Measurements from ENCODE around the gene CPSF4.
A peak's percentile ranks its signal among the peaks of the same experiment; 100 is the strongest.

The CPSF4 gene

GRCh38 chr7:99438573-99439480 lies at the start of gene CPSF4, which contains the start of gene PTCD1:
CPSF4 (plus strand) TSS chr7:99438943; CDS start chr7:99439083, 140 bp downstream.
PTCD1 (minus strand) TSS chr7:99438798; CDS start chr7:99435242, 3,556 bp downstream.
- DNase-seq (ENCODE audit: low spot score) = peak; percentile 99
- TF ChIP-seq CTCF (IDR thresholded peaks at IDR 0.05; ENCODE audit: extremely low read depth, insufficient read depth, missing control alignments) = no peak
- in situ Hi-C loops (cut with MboI; ENCODE audit: low pct_unique_long_range_greater_than_20kb, low sequenced_read_pairs, unreplicated experiment) = no loop called here

GRCh38 chr7:99389772-99390171 lies 49.0 kb upstream of the CPSF4 start:
- TF ChIP-seq CTCF (IDR thresholded peaks at IDR 0.05; ENCODE audit: extremely low read depth, insufficient read depth, missing control alignments) = no peak
- no peak for DNase-seq (ENCODE audit: low spot score)
- in situ Hi-C loops (cut with MboI; ENCODE audit: low pct_unique_long_range_greater_than_20kb, low sequenced_read_pairs, unreplicated experiment) = no loop called here

GRCh38 chr7:99390941-99391602 lies 47.7 kb upstream of the CPSF4 start:
- TF ChIP-seq CTCF (IDR thresholded peaks at IDR 0.05; ENCODE audit: extremely low read depth, insufficient read depth, missing control alignments) = no peak
- in situ Hi-C loops (cut with MboI; ENCODE audit: low pct_unique_long_range_greater_than_20kb, low sequenced_read_pairs, unreplicated experiment) = no loop called here
- no peak for DNase-seq (ENCODE audit: low spot score)

GRCh38 chr7:99392046-99392445 lies 46.7 kb upstream of the CPSF4 start:
- no peak for TF ChIP-seq CTCF (IDR thresholded peaks at IDR 0.05; ENCODE audit: extremely low read depth, insufficient read depth, missing control alignments)
- in situ Hi-C loops (cut with MboI; ENCODE audit: low pct_unique_long_range_greater_than_20kb, low sequenced_read_pairs, unreplicated experiment) = no loop called here
- no peak for DNase-seq (ENCODE audit: low spot score)

- peak; percentile 72 for DNase-seq (ENCODE audit: low spot score)
- peak; percentile 4 for TF ChIP-seq CTCF (IDR thresholded peaks at IDR 0.05; ENCODE audit: extremely low read depth, insufficient read depth, missing control alignments)
- in situ Hi-C loops (cut with MboI; ENCODE audit: low pct_unique_long_range_greater_than_20kb, low sequenced_read_pairs, unreplicated experiment) = no loop called here
These were observed 45.9 kb upstream of the CPSF4 start for GRCh38 chr7:99392659-99393354.
